Esophagus muscularis mucosa (tissue), 4 donors: ENCODE data around the gene ADAM19. TPM values are rescaled to one million over a fixed set of nuclear protein-coding genes. Genes with fewer than 3 reads are reported as not detected.

Experiments used
- DNase-seq: peaks from one replicate; pipeline ENCODE4 v3.0.0-alpha.2; 2017; ENCODE audit errors: extremely low spot score
- H3K27ac ChIP-seq, 4 donors: fragments of 200-600 bp; sonication (generic); replicated peaks in 1 of 4; 1 replicate in 3 of 4; 2 replicates in 1 of 4; pipeline ENCODE4 v1.5.1; 2016 to 2019; ENCODE audit warnings: mild to moderate bottlenecking in 1 of 4
- H3K27me3 ChIP-seq, 4 donors: fragments of 200-600 bp; sonication (generic); one replicate each; pipeline versions ENCODE4 v1.5.1 to v1.6.0; 2016 to 2019
- H3K36me3 ChIP-seq, 4 donors: fragments of 200-600 bp; sonication (generic); one replicate each; pipeline ENCODE4 v1.5.1; 2016 to 2019
- H3K4me1 ChIP-seq, 4 donors: fragments of 200-600 bp; sonication (generic); one replicate each; pipeline ENCODE4 v1.5.1; 2016 to 2019
- H3K4me3 ChIP-seq, 4 donors: fragments of 200-600 bp; sonication (generic); 1 replicate in 2 of 4; 2 replicates in 2 of 4; pipeline ENCODE4 v1.5.1; 2016 to 2019; ENCODE audit warnings: mild to moderate bottlenecking in 4 of 4, moderate library complexity in 1 of 4
- H3K9me3 ChIP-seq, 4 donors: fragments of 200-600 bp; sonication (generic); 1 replicate in 3 of 4; 2 replicates in 1 of 4; pipeline ENCODE4 v1.5.1; 2016 to 2019
- EP300 ChIP-seq: sonication (generic); formaldehyde crosslinking; IDR thresholded peaks from one replicate; pipeline ENCODE4 v1.6.1; 2017; ENCODE audit warnings: antibody characterized with exemption
- POLR2A ChIP-seq: fragments of 450-650 bp; IDR thresholded peaks from one replicate; pipeline ENCODE4 v1.6.1; 2017; ENCODE audit warnings: antibody characterized with exemption, moderate library complexity, mild to moderate bottlenecking, low read depth
- POLR2AphosphoS5 ChIP-seq, 2 donors: sonication (generic); formaldehyde crosslinking; IDR thresholded peaks; one replicate each; pipeline ENCODE4 v1.6.1; 2017; ENCODE audit warnings: antibody characterized with exemption in 2 of 2
- WGBS: methylation state at CpG from one replicate; pipeline ENCODE4 v1.1.5; 2018; 5-methylcytosine and 5-hydroxymethylcytosine counted together
- intact Hi-C: fragments of 100-400 bp; cut with DNase I; formaldehyde crosslinking; loops from one replicate; pipeline ENCODE4 v1.15.1; 2023
- total RNA-seq, 4 donors: library from RNA; depleted of rRNA; stranded (reverse); fragments of >200 nt; gene quantifications; one replicate each; pipeline versions ENCODE4 v1.1.0 to v1.2.1, GENCODE V29; 2016
- TF ChIP-seq, protein P1 (sequence below), 3 experiments: fragments of 200-600 bp in 2 of 3; fragments of 450-650 bp in 1 of 3; sonication (generic) in 2 of 3; IDR thresholded peaks; one replicate each; pipeline ENCODE4 v1.5.1; 2017 to 2019; ENCODE audit warnings: antibody characterized with exemption in 3 of 3, mild to moderate bottlenecking in 2 of 3, moderate library complexity in 1 of 3

The ADAM19 gene
- total RNA-seq, 4 donors from 2014 or later, result 25.0 to 43.6 (median 28.1) TPM

DNA sequence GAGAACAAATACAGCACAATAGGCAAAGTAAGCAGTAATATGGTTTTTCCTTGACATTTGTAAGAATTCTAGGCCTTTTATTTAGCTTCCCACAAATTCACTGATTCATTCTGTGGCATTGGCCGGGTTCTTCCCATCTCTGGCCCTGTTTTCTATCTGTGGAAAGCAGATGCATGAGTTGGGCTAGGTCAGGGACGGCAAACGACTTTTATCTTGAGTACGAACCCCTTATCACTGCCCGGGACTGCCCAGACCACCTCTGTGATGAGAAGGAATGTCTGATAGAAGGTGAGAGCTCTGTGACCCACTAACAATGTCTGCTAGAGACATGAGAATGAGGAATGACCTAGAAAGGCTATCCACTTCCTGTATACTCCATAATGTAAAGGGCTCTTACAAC lies 35.4 kb upstream of the ADAM19 start:
- H3K36me3 ChIP-seq, result no peaks in the 10 kb centered on the region
- intact Hi-C loops, result no loop called here
- no peaks in the 10 kb centered on the region for H3K27me3 ChIP-seq
- TF ChIP-seq, protein P1, sequence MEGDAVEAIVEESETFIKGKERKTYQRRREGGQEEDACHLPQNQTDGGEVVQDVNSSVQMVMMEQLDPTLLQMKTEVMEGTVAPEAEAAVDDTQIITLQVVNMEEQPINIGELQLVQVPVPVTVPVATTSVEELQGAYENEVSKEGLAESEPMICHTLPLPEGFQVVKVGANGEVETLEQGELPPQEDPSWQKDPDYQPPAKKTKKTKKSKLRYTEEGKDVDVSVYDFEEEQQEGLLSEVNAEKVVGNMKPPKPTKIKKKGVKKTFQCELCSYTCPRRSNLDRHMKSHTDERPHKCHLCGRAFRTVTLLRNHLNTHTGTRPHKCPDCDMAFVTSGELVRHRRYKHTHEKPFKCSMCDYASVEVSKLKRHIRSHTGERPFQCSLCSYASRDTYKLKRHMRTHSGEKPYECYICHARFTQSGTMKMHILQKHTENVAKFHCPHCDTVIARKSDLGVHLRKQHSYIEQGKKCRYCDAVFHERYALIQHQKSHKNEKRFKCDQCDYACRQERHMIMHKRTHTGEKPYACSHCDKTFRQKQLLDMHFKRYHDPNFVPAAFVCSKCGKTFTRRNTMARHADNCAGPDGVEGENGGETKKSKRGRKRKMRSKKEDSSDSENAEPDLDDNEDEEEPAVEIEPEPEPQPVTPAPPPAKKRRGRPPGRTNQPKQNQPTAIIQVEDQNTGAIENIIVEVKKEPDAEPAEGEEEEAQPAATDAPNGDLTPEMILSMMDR (IDR thresholded peaks at IDR 0.05), result no peak
- no peak for TF ChIP-seq POLR2A
- TF ChIP-seq EP300, result no peak
- no peak for TF ChIP-seq POLR2AphosphoS5 (IDR thresholded peaks at IDR 0.05)
- H3K27ac ChIP-seq, result no peak overlapping the region
- H3K4me3 ChIP-seq, result no peak overlapping the region
- no peaks in the 10 kb centered on the region for H3K9me3 ChIP-seq
- WGBS, result 94% methylated on average over 5 of the region's 5 CpGs
- peaks cover 0 to 21% (median 16%) of the 10 kb centered on the region in 4 donors for H3K4me1 ChIP-seq
- no peak for DNase-seq

DNA sequence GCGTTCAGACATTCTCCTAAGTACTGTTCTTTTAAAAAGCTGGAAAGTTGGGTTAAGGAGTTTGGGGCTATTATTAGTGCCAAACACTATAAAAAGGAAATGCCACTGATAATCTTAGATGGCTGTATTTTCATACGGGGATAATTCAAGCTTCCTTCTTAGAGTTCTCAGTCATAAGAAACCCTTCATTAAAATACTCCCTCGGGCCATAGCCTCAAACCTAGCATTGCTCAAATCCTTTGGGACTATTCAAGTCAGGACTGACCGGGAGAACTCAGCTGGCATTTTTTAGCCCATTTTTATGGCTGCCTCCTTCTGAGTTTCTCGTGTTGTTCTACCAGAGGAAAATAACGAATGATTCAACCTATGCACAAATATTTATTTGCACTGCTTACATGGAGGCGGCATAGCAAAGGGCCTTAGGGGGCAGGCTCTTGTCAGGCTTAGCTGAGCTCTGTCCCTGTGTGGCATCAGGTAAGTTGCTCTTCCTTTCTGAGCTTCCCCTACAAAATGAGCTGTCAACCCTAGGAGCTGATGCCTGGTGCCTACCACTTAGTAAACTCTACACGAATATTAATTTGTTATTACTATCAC lies 33.5 kb upstream of the ADAM19 start:
- WGBS, result 75% methylated on average over 8 of the region's 8 CpGs
- TF ChIP-seq EP300 (no peak), POLR2A (no peak)
- TF ChIP-seq, protein P1 (IDR thresholded peaks at IDR 0.05), result no peak
- Histone ChIP-seq H3K9me3 (no peaks in the 10 kb centered on the region), H3K27me3 (no peaks in the 10 kb centered on the region), H3K4me3 (no peak overlapping the region), H3K27ac (no peak overlapping the region), H3K36me3 (no peaks in the 10 kb centered on the region), H3K4me1 (peaks cover 0 to 21% (median 16%) of the 10 kb centered on the region in 4 donors)
- intact Hi-C loops, result no loop called here
- DNase-seq, result no peak

GRCh38 chr5:157607371-157608161 lies 32.0 kb upstream of the ADAM19 start:
- Histone ChIP-seq H3K36me3 (no peaks in the 10 kb centered on the region), H3K4me3 (no peak overlapping the region), H3K27ac (no peak overlapping the region), H3K9me3 (no peaks in the 10 kb centered on the region), H3K27me3 (no peaks in the 10 kb centered on the region), H3K4me1 (peaks cover 0 to 13% (median 11%) of the 10 kb centered on the region in 4 donors)
- 62% methylated on average over 7 of the region's 7 CpGs for WGBS
- TF ChIP-seq EP300, result no peak
- TF ChIP-seq POLR2A, result no peak
- no peak for TF ChIP-seq POLR2AphosphoS5 (IDR thresholded peaks at IDR 0.05)
- TF ChIP-seq, protein P1 (IDR thresholded peaks at IDR 0.05), result no peak
- intact Hi-C loops, result no loop called here
- no peak for DNase-seq

- Histone ChIP-seq H3K9me3 (no peaks in the 10 kb centered on the region), H3K27me3 (no peaks in the 10 kb centered on the region), H3K4me1 (no peaks in the 10 kb centered on the region), H3K4me3 (no peak overlapping the region), H3K27ac (no peak overlapping the region), H3K36me3 (no peaks in the 10 kb centered on the region)
- TF ChIP-seq, protein P1 (IDR thresholded peaks at IDR 0.05), result no peak
- TF ChIP-seq POLR2A (no peak), EP300 (no peak), POLR2AphosphoS5 (IDR thresholded peaks at IDR 0.05) (no peak)
- WGBS, result 100% methylated on average over 2 of the region's 2 CpGs
- intact Hi-C loops, result no loop called here
- no peak for DNase-seq
These were observed 30.5 kb upstream of the ADAM19 start for GRCh38 chr5:157606046-157606445.
